HG03378 (cell line): Measurements from ENCODE around the gene SLC35G4.
"Not testable (repeated sequence)": the region's sequence is repeated elsewhere in the genome, so short reads cannot be mapped to it uniquely, and the experiment has no call there.

Source experiments
- ATAC-seq: cut with Tn5 transposase; IDR thresholded peaks from one replicate; pipeline ENCODE4 v1.9.1; 2021; ENCODE audit warnings: mild to moderate bottlenecking, moderate library complexity; ENCODE audit not compliant: unreplicated experiment

The SLC35G4 gene

GRCh38 chr18:11613073-11613472 is 3.7 kb downstream of the SLC35G4 start:
- not testable (repeated sequence) for ATAC-seq

- ATAC-seq: not testable (repeated sequence)
These were observed 4.2 kb downstream of the SLC35G4 start for GRCh38 chr18:11613611-11614010.

GRCh38 chr18:11614042-11614441 is 4.6 kb downstream of the SLC35G4 start:
- ATAC-seq: not testable (repeated sequence)

- ATAC-seq: not testable (repeated sequence)
These were observed 5.6 kb downstream of the SLC35G4 start for GRCh38 chr18:11614981-11615380.

- ATAC-seq: not testable (repeated sequence)
These were observed 37.9 kb downstream of the SLC35G4 start for GRCh38 chr18:11647310-11647709.

- ATAC-seq: not testable (repeated sequence)
These were observed 38.4 kb downstream of the SLC35G4 start for GRCh38 chr18:11647804-11648203.

GRCh38 chr18:11649839-11650238 is 40.4 kb downstream of the SLC35G4 start:
- no peak for ATAC-seq

- no peak for ATAC-seq
These were observed 42.5 kb downstream of the SLC35G4 start for GRCh38 chr18:11651899-11652298.

GRCh38 chr18:11653521-11653920 is 44.1 kb downstream of the SLC35G4 start:
- no peak for ATAC-seq

GRCh38 chr18:11654736-11655605 is 45.6 kb downstream of the SLC35G4 start:
- ATAC-seq: no peak

GRCh38 chr18:11655606-11655932 is 46.2 kb downstream of the SLC35G4 start:
- no peak for ATAC-seq

GRCh38 chr18:11657152-11657551 is 47.8 kb downstream of the SLC35G4 start:
- no peak for ATAC-seq

GRCh38 chr18:11657554-11657953 is 48.2 kb downstream of the SLC35G4 start:
- ATAC-seq: no peak

GRCh38 chr18:11658019-11658418 is 48.6 kb downstream of the SLC35G4 start:
- no peak for ATAC-seq

GRCh38 chr18:11658989-11659388 is 49.6 kb downstream of the SLC35G4 start:
- no peak for ATAC-seq
